HG03469 (cell line): ENCODE results near the gene PARVA.

ENCODE experiments used
- ATAC-seq: cut with Tn5 transposase; IDR thresholded peaks from one replicate; pipeline ENCODE4 v1.9.1; 2021; ENCODE audit warnings: mild to moderate bottlenecking, moderate library complexity, moderate number of reproducible peaks; ENCODE audit not compliant: unreplicated experiment

The PARVA gene

GRCh38 chr11:12544986-12545775, 167.8 kb downstream of the PARVA start:
- ATAC-seq = no peak

- ATAC-seq = no peak
These were observed 168.8 kb downstream of the PARVA start for GRCh38 chr11:12546122-12546521.

- ATAC-seq = no peak
These were observed 169.3 kb downstream of the PARVA start for GRCh38 chr11:12546660-12547059.

- no peak for ATAC-seq
These were observed 170.7 kb downstream of the PARVA start for GRCh38 chr11:12547953-12548650.

GRCh38 chr11:12552692-12553091, 175.3 kb downstream of the PARVA start:
- ATAC-seq = no peak

- ATAC-seq = no peak
These were observed 176.8 kb downstream of the PARVA start for GRCh38 chr11:12554122-12554521.

GRCh38 chr11:12556155-12556554, 178.8 kb downstream of the PARVA start:
- ATAC-seq = no peak

GRCh38 chr11:12556788-12557384, 179.5 kb downstream of the PARVA start:
- ATAC-seq = no peak

GRCh38 chr11:12559011-12559410, 181.6 kb downstream of the PARVA start:
- ATAC-seq = no peak

GRCh38 chr11:12560362-12560761, 183.0 kb downstream of the PARVA start:
- no peak for ATAC-seq

- no peak for ATAC-seq
These were observed 183.5 kb downstream of the PARVA start for GRCh38 chr11:12560861-12561260.

- no peak for ATAC-seq
These were observed 186.6 kb downstream of the PARVA start for GRCh38 chr11:12564012-12564411.

- ATAC-seq = no peak
These were observed 188.0 kb downstream of the PARVA start for GRCh38 chr11:12565406-12565805.

GRCh38 chr11:12567746-12568460, 190.5 kb downstream of the PARVA start:
- ATAC-seq = no peak

GRCh38 chr11:12569499-12570425, 192.4 kb downstream of the PARVA start:
- ATAC-seq = no peak

- ATAC-seq = no peak
These were observed 196.5 kb downstream of the PARVA start for GRCh38 chr11:12573707-12574485.

GRCh38 chr11:12577725-12578644, 200.6 kb downstream of the PARVA start:
- no peak for ATAC-seq

GRCh38 chr11:12581416-12581815, 204.0 kb downstream of the PARVA start:
- no peak for ATAC-seq
